HEK293T (cell line): ENCODE results near the gene SH3D21.

Experiments used
- CTCF ChIA-PET: fragments of 350-600 bp; formaldehyde crosslinking; extraction: SDS; loops from one replicate; lab custom pipeline; 2021; ENCODE audit warnings: antibody characterized with exemption, inconsistent platforms; lab: Yijun Ruan, JAX
- POLR2A ChIA-PET: fragments of 350-600 bp; formaldehyde crosslinking; extraction: SDS; loops from one replicate; lab custom pipeline; 2020; ENCODE audit warnings: antibody characterized with exemption, inconsistent platforms; lab: Yijun Ruan, JAX
- DNase-seq: peaks from one replicate; pipeline ENCODE4 v3.0.0; 2012; ENCODE audit warnings: mixed read lengths; ENCODE audit errors: extremely low spot score
- ARNT ChIP-seq: fragments of 450-650 bp; IDR thresholded peaks from 2 replicates; pipeline ENCODE4 v1.6.1; 2017; ENCODE audit warnings: mild to moderate bottlenecking
- BHLHE40 ChIP-seq: fragments of 450-650 bp; IDR thresholded peaks from 2 replicates; pipeline ENCODE4 v1.6.1; 2016; ENCODE audit warnings: mild to moderate bottlenecking, moderate library complexity, borderline replicate concordance
- CTBP1 ChIP-seq: fragments of 450-650 bp; IDR thresholded peaks from 2 replicates; pipeline ENCODE4 v1.6.1; 2016; ENCODE audit warnings: borderline replicate concordance
- ELF4 ChIP-seq: fragments of 450-650 bp; IDR thresholded peaks from 2 replicates; pipeline ENCODE4 v1.6.1; 2017; ENCODE audit warnings: antibody characterized with exemption
- FOXA1 ChIP-seq: fragments of 450-650 bp; IDR thresholded peaks from 2 replicates; pipeline ENCODE4 v1.6.1; 2016; ENCODE audit warnings: mild to moderate bottlenecking
- FOXK2 ChIP-seq: fragments of 450-650 bp; IDR thresholded peaks from 2 replicates; pipeline ENCODE4 v1.6.1; 2016; ENCODE audit warnings: mild to moderate bottlenecking
- FOXM1 ChIP-seq: fragments of 450-650 bp; IDR thresholded peaks from 2 replicates; pipeline ENCODE4 v1.6.1; 2017; ENCODE audit warnings: mild to moderate bottlenecking, borderline replicate concordance
- HDGF ChIP-seq: fragments of 450-650 bp; IDR thresholded peaks from 2 replicates; pipeline ENCODE4 v1.6.1; 2017; ENCODE audit warnings: antibody characterized with exemption, borderline replicate concordance
- L3MBTL2 ChIP-seq: fragments of 450-650 bp; conservative IDR thresholded peaks from 2 replicates; pipeline ENCODE4 v1.6.1; 2016; ENCODE audit warnings: mild to moderate bottlenecking
- LEF1 ChIP-seq: fragments of 450-650 bp; IDR thresholded peaks from 2 replicates; pipeline ENCODE4 v1.6.1; 2017; ENCODE audit warnings: mild to moderate bottlenecking, borderline replicate concordance
- NFRKB ChIP-seq: fragments of 450-650 bp; IDR thresholded peaks from 2 replicates; pipeline ENCODE4 v1.6.1; 2016; ENCODE audit warnings: mild to moderate bottlenecking, moderate library complexity
- PKNOX1 ChIP-seq: fragments of 450-650 bp; IDR thresholded peaks from 2 replicates; pipeline ENCODE4 v1.6.1; 2016
- SP1 ChIP-seq: fragments of 450-650 bp; IDR thresholded peaks from 2 replicates; pipeline ENCODE4 v1.6.1; 2017
- SUZ12 ChIP-seq: fragments of 450-650 bp; IDR thresholded peaks from 2 replicates; pipeline ENCODE4 v1.6.1; 2016; ENCODE audit warnings: mild to moderate bottlenecking
- TARDBP ChIP-seq: fragments of 450-650 bp; IDR thresholded peaks from 2 replicates; pipeline ENCODE4 v1.6.1; 2016
- ZNF384 ChIP-seq: fragments of 450-650 bp; IDR thresholded peaks from 2 replicates; pipeline ENCODE4 v1.6.1; 2016

SH3D21 gene

DNA sequence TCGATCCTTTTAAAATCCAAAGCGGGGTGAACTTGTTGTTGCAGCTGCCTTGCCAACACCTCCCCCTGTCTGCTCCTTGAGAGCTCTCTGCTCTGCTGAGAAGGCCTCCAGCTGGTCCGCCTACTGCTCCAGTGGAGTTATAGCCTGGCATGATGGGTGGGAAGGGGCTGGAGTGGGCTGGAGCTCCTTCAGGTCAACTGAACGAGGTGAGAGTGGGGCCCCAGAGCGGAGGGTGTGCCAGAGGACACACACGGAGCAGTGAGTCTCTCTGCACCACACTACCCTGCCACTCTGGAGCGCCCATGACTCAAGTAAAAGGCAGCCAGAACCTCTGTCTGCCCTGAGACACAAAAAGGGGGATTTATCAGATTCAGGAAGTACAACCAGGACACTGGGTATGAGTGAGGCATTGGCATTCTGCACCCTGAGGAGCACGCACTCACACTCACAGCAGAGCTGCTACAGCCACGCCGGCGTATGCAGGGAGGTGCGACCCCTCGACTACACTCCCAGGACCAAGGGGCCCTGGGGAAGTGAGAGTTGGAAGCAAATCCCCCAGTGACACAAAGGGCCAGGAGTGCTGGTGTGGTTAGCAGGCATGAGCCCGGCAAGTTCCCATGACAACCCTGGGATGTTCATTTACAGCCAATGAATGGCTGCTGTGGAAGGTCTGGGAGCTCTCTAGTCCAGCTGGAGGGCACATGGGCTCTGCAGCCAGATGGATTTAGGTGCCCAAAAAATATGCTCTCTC is 45.2 kb downstream of the SH3D21 start:
- no peak for TF ChIP-seq PKNOX1
- ChIA-PET POLR2A (no interaction called here), CTCF (interaction anchor here (0.6 to 1.2 kb wide), 3 partner anchors 9 to 68 kb away, joined by 3 read pairs; no protein-coding TSS in a partner anchor)
- DNase-seq = no peak

DNA sequence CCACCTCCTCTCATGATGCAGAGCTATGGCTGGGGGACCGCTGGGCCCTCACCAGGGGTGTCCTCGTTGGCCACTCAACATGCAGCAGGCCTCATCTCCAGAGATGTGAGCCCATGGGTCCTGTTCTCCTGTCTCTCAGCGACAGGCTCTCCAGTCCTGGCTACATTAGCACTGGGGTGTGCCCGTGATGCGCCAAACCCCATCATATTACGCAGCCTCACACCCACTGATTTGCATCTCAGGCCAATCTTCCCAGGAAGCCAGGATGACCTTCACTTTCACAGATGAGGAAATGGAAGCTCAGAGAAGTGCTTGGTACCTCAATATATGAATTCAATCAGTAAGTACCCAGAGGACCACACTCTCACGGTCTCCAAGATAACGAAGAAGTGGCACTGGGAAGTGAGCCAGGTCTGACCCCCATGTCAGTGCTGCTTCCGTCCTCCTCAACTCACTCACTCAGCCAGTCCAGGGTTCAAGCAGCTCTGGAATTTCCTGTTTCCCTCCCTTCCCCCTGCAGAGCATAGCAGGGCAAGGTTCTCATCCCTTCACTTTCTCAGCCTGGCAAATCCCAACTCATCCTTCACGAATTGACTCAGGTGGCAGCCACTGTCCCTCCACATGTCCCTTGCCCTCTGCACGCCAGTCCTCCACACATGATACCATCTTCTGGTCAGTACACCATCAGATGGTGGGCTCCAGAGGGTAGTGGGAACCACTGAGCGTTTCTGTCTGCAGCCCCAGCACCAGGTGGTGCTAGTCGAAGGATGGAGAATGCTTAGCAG is 46.1 kb downstream of the SH3D21 start:
- no peak for TF ChIP-seq SUZ12
- TF ChIP-seq FOXK2 = no peak
- TF ChIP-seq ELF4 = no peak
- TF ChIP-seq NFRKB = no peak
- TF ChIP-seq ARNT = no peak
- TF ChIP-seq FOXM1 = no peak
- TF ChIP-seq BHLHE40 = no peak
- TF ChIP-seq L3MBTL2 = no peak
- TF ChIP-seq ZNF384 = no peak
- TF ChIP-seq PKNOX1 = no peak
- TF ChIP-seq TARDBP = no peak
- TF ChIP-seq FOXA1 = no peak
- TF ChIP-seq HDGF = no peak
- no peak for TF ChIP-seq LEF1
- no peak for TF ChIP-seq CTBP1
- TF ChIP-seq SP1 = no peak
- POLR2A ChIA-PET = interaction anchor here (0.9 kb wide), 1 partner anchor 60 kb away, joined by 3 read pairs; no protein-coding TSS in a partner anchor
- no peak for DNase-seq
- CTCF ChIA-PET = interaction anchor here (0.6 to 1.2 kb wide), 2 partner anchors 17 to 67 kb away, joined by 3 read pairs; no protein-coding TSS in a partner anchor

GRCh38 chr1:36352910-36353878 is 47.0 kb downstream of the SH3D21 start:
- ChIA-PET POLR2A (interaction anchor here (0.9 kb wide), 1 partner anchor 59 kb away, joined by 3 read pairs; no protein-coding TSS in a partner anchor), CTCF (no interaction called here)
- TF ChIP-seq BHLHE40 (no peak), L3MBTL2 (no peak), SP1 (no peak), SUZ12 (no peak), HDGF (no peak), FOXM1 (no peak), ELF4 (no peak), CTBP1 (no peak), PKNOX1 (no peak), ARNT (no peak), FOXK2 (no peak), TARDBP (no peak), ZNF384 (no peak), LEF1 (no peak), FOXA1 (no peak), NFRKB (no peak)

DNA sequence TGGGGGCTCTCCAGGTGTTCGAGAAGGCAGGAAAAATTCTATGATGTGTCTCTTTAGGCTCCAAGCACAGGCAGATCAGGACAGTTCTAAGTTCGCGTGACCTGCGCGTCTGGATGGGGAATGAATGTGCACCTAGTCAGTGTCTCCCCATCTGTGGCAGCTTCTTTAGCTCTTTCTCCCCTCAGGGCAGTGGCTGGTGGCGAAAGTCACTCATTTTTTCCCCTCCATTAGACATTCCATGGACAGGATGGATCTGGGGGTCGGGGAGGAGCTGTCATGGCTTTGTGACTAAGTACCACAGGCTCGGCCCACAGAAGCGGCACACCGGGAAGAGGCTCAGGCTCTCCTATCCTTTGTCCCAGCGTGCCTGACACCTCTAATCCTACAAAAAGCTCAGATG is 48.3 kb downstream of the SH3D21 start:
- POLR2A ChIA-PET = no interaction called here
- TF ChIP-seq NFRKB (no peak), ELF4 (no peak), ARNT (no peak), SP1 (no peak), LEF1 (no peak), ZNF384 (no peak), FOXM1 (no peak), TARDBP (no peak), PKNOX1 (no peak), FOXK2 (no peak), BHLHE40 (no peak), CTBP1 (no peak), FOXA1 (no peak), L3MBTL2 (no peak), SUZ12 (no peak)
- DNase-seq = no peak
- CTCF ChIA-PET = no interaction called here

More at GRCh38 chr1:36352910-36353878, 47.0 kb downstream of the SH3D21 start:
- DNase-seq = no peak

DNA sequence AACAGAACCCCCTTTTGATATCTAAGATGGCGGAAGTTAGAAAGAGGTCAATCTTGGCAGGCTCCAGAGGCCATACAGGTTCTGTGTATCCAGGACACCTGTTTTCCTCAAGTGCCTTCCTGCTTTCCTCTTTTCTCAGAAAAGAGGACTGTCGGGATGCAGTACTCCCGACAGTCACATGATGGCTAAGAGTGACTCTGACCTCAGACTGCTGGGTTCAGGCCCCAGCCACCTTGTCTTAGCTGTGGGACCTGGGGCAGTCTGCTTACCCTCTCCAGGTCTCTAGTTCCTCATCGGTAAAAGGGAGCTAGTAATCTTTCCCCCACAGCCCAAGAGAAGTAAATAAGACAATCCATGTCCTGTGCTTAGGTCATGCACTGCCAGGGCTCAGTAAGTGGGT is 49.6 kb downstream of the SH3D21 start:
- POLR2A ChIA-PET = no interaction called here

More for the DNA sequence above, 49.6 kb downstream of the SH3D21 start:
- CTCF ChIA-PET = no interaction called here
- no peak for DNase-seq
- no peak for TF ChIP-seq ZNF384
- TF ChIP-seq HDGF = no peak
- no peak for TF ChIP-seq PKNOX1
- no peak for TF ChIP-seq CTBP1
- TF ChIP-seq SP1 = no peak
- no peak for TF ChIP-seq FOXA1
- TF ChIP-seq FOXM1 = no peak
- TF ChIP-seq L3MBTL2 = no peak
- no peak for TF ChIP-seq NFRKB
- no peak for TF ChIP-seq FOXK2
- TF ChIP-seq SUZ12 = no peak
- TF ChIP-seq TARDBP = no peak
- TF ChIP-seq BHLHE40 = no peak
- no peak for TF ChIP-seq ARNT
